GM12878 (cell line): ENCODE measurements around the gene GRIK4. TPM values are rescaled to one million over a fixed set of nuclear protein-coding genes. Genes with fewer than 3 reads are reported as not detected.

Experiments used
- ATAC-seq: fragments of 200-7000 bp; cut with Tn5 transposase; 3 replicates; pipeline ENCODE4 v1.9.1; 2020; ENCODE audit warnings: mild to moderate bottlenecking, moderate library complexity
- BruUV-seq: library from RNA; stranded (reverse); fragments of 400-500 nt; replicated peaks from 2 replicates; lab custom pipeline; 2021; lab: Mats Ljungman, UMichigan
- CTCF ChIA-PET: fragments of 300-600 bp; sonication (Branson Sonifier 250); formaldehyde crosslinking; extraction: SDS; loops from one replicate; lab custom pipeline; 2021; ENCODE audit warnings: inconsistent platforms; lab: Yijun Ruan, JAX
- POLR2A ChIA-PET: fragments of 350-600 bp; formaldehyde crosslinking; extraction: SDS; loops from one replicate; lab custom pipeline; 2021; ENCODE audit warnings: inconsistent platforms; lab: Charles Lee
- RAD21 ChIA-PET: fragments of 300-600 bp; sonication (Branson Sonifier 250); formaldehyde crosslinking; loops from one replicate; lab custom pipeline; 2023; ENCODE audit warnings: antibody characterized with exemption; ENCODE audit not compliant: unreplicated experiment; lab: Charles Lee
- SMC1A ChIA-PET: fragments of 300-600 bp; sonication (Branson Sonifier 250); formaldehyde crosslinking; loops from one replicate; lab custom pipeline; 2023; ENCODE audit not compliant: unreplicated experiment, uncharacterized antibody; lab: Charles Lee
- DNase-seq: peaks from one replicate; pipeline ENCODE4 v3.0.0-alpha.2; 2011; ENCODE audit warnings: low read depth, low spot score
- FAIRE-seq: peaks from 3 replicates; lab custom pipeline; 2011; peaks lifted over from hg19 to GRCh38; lab: Jason Lieb, UNC
- H2AFZ ChIP-seq: 2 replicates; pipeline ENCODE4 v1.6.0; 2011; ENCODE audit warnings: low read depth, low read length, control low read depth; ENCODE audit not compliant: control insufficient read depth
- H3K27ac ChIP-seq: 2 replicates; pipeline ENCODE4 v1.5.1; 2011; ENCODE audit warnings: control low read depth; ENCODE audit not compliant: control insufficient read depth, insufficient read depth
- H3K27me3 ChIP-seq, 2 experiments: replicated peaks in 1 of 2; 2 replicates each; pipeline versions ENCODE4 v1.6.0 to v1.6.1; 2011; ENCODE audit warnings: low read length in 1 of 2; ENCODE audit not compliant: control insufficient read depth in 2 of 2, insufficient read depth in 2 of 2
- H3K36me3 ChIP-seq, 2 experiments: 2 replicates each; pipeline ENCODE4 v1.5.1; 2011; ENCODE audit warnings: low read length in 1 of 2; ENCODE audit not compliant: control insufficient read depth in 2 of 2, insufficient read depth in 2 of 2
- H3K4me1 ChIP-seq: 2 replicates; pipeline ENCODE4 v1.6.1; 2011; ENCODE audit warnings: mild to moderate bottlenecking, low read length, moderate library complexity, mixed read lengths; ENCODE audit not compliant: control insufficient read depth, insufficient read depth
- H3K4me2 ChIP-seq: 2 replicates; pipeline ENCODE4 v1.6.0; 2011; ENCODE audit warnings: control low read depth; ENCODE audit not compliant: control insufficient read depth, insufficient read depth
- H3K4me3 ChIP-seq: fragments of 200-600 bp; sonication (generic); 2 replicates; pipeline ENCODE4 v1.5.1; 2016
- H3K79me2 ChIP-seq: 2 replicates; pipeline ENCODE4 v1.6.0; 2011; ENCODE audit warnings: low read length; ENCODE audit not compliant: control insufficient read depth, insufficient read depth
- H3K9ac ChIP-seq: 2 replicates; pipeline ENCODE4 v1.8.0; 2011; ENCODE audit warnings: low read length, control low read depth, mixed read lengths; ENCODE audit not compliant: control insufficient read depth, insufficient read depth
- H3K9me3 ChIP-seq: replicated peaks from 3 replicates; pipeline ENCODE4 v1.5.1; 2011; ENCODE audit warnings: mild to moderate bottlenecking, low read length; ENCODE audit not compliant: control insufficient read depth, insufficient read depth
- H4K20me1 ChIP-seq: 2 replicates; pipeline ENCODE4 v1.6.0; 2011; ENCODE audit not compliant: control insufficient read depth, insufficient read depth
- BHLHE40 ChIP-seq, 2 experiments: fragments of 450-650 bp in 1 of 2; IDR thresholded peaks; 2 replicates each; pipeline ENCODE4 v1.6.1; 2011 to 2017; ENCODE audit warnings: low read depth in 2 of 2, borderline replicate concordance in 1 of 2, improper control_type of control experiment in 1 of 2, low read length in 1 of 2, mild to moderate bottlenecking in 1 of 2
- CHD4 ChIP-seq: fragments of 200-600 bp; sonication (generic); IDR thresholded peaks from 2 replicates; pipeline ENCODE4 v1.6.1; 2016; ENCODE audit warnings: mild to moderate bottlenecking
- ESRRA ChIP-seq: IDR thresholded peaks from 2 replicates; pipeline ENCODE4 v1.6.1; 2012; ENCODE audit warnings: mild to moderate bottlenecking, low read length, improper control_type of control experiment
- FOXK2 ChIP-seq: fragments of 450-650 bp; IDR thresholded peaks from 2 replicates; pipeline ENCODE4 v1.6.1; 2017; ENCODE audit warnings: mild to moderate bottlenecking, moderate library complexity
- HDGF ChIP-seq: fragments of 450-650 bp; IDR thresholded peaks from 2 replicates; pipeline ENCODE4 v1.6.1; 2016; ENCODE audit warnings: antibody characterized with exemption
- JUNB ChIP-seq: IDR thresholded peaks from 2 replicates; pipeline ENCODE4 v1.6.1; 2016; ENCODE audit warnings: antibody characterized with exemption, mild to moderate bottlenecking
- KDM1A ChIP-seq: fragments of 200-600 bp; sonication (generic); IDR thresholded peaks from 2 replicates; pipeline ENCODE4 v1.6.1; 2016; ENCODE audit warnings: borderline replicate concordance
- NRF1 ChIP-seq: conservative IDR thresholded peaks from 2 replicates; pipeline ENCODE4 v1.6.1; 2011; ENCODE audit warnings: mild to moderate bottlenecking, low read depth, low read length, improper control_type of control experiment
- POLR2AphosphoS2 ChIP-seq: IDR thresholded peaks from 2 replicates; pipeline ENCODE4 v1.6.1; 2011; ENCODE audit warnings: low read depth, mild to moderate bottlenecking, low read length, improper control_type of control experiment, moderate library complexity
- SP1 ChIP-seq: IDR thresholded peaks from one replicate; pipeline ENCODE4 v1.6.1; 2011; ENCODE audit warnings: low read depth, low read length
- SREBF2 ChIP-seq: IDR thresholded peaks from 2 replicates; pipeline ENCODE4 v1.6.1; 2012; ENCODE audit warnings: mild to moderate bottlenecking, low read length
- WGBS: methylation state at CpG from one replicate; pipeline ENCODE4 v1.1.6; 2016; ENCODE audit warnings: low lambda C conversion rate; ENCODE audit not compliant: insufficient replicate concordance, insufficient coverage; ENCODE audit errors: missing lambda C conversion rate; 5-methylcytosine and 5-hydroxymethylcytosine counted together
- in situ Hi-C: fragments of 300-500 bp; cut with MboI; formaldehyde crosslinking; loops from 9 replicates; pipeline ENCODE4 v1.14.3; 2018; ENCODE audit warnings: mixed read lengths
- intact Hi-C: fragments of 100-400 bp; cut with micrococcal nuclease; formaldehyde crosslinking; loops from one replicate; pipeline ENCODE4 v1.14.2; 2022; ENCODE audit not compliant: unreplicated experiment
- polyA plus RNA-seq, 11 experiments: library from polyadenylated mRNA; depleted of rRNA in 4 of 11; unstranded in 6 of 11; stranded (reverse) in 5 of 11; fragments of >200 nt; fragmentation: Nextera tagmentation in 4 of 11; fragmentation: Illumina TruSeq in 1 of 11; extraction: Ambion mirVana in 4 of 11; extraction: Trizol in 1 of 11; gene quantifications; 1 replicate in 1 of 11; 2 replicates in 10 of 11; pipeline versions ENCODE4 v1.2.1 to v1.2.3, GENCODE V29; 2011 to 2016; ENCODE audit warnings: inconsistent platforms in 2 of 11, missing spikeins in 2 of 11, low read depth in 1 of 11
- total RNA-seq, 4 experiments: library from RNA; depleted of rRNA in 3 of 4; stranded (reverse); fragments of >200 nt in 3 of 4; fragmentation: Illumina TruSeq in 1 of 4; extraction: Trizol in 1 of 4; gene quantifications; 2 replicates each; pipeline versions ENCODE4 v1.2.1 to v1.2.3, GENCODE V29; 2013 to 2021
- TF ChIP-seq, protein P1 (sequence below): fragments of 450-650 bp; IDR thresholded peaks from 2 replicates; pipeline ENCODE4 v1.6.1; 2018; ENCODE audit warnings: borderline replicate concordance, mild to moderate bottlenecking; ENCODE audit not compliant: partially characterized antibody
- TF ChIP-seq, protein P2 (sequence below): IDR thresholded peaks from 2 replicates; pipeline ENCODE4 v1.6.1; 2012; ENCODE audit warnings: mild to moderate bottlenecking, low read depth, low read length

GRIK4 gene
- total and polyA plus RNA-seq, 10 of the 15 experiments (the other 5 are each of a cell fraction or from before 2014, with no cell fraction given), result 0.33 to 3.6 (median 0.72) TPM

DNA sequence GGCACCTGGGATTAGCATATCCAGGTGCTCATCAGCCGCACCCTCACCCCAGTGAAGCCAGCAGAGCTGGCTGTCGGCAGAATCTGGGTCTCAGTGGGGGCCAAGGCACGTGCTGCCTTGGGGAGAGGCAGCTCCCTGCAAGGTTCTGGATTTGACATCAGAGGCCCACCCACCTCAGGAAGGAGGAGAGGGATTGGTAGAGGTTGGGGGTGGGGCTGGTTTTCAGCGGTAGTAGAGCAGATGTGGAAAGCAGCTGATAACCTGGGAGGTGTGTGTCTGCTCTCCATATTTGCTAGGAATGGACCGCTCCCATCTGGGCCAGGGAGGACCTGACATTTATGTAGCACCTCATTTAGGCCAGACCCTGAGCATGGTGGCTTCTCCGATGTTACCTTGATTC, 147.5 kb downstream of the GRIK4 start:
- ATAC-seq (no peak), FAIRE-seq (no peak), DNase-seq (no peak)
- Histone ChIP-seq H3K27me3 (no peaks in the 10 kb centered on the region), H2AFZ (no peak overlapping the region), H3K9ac (no peak overlapping the region), H3K9me3 (no peaks in the 10 kb centered on the region), H3K79me2 (no peaks in the 10 kb centered on the region), H4K20me1 (no peaks in the 10 kb centered on the region), H3K4me3 (no peak overlapping the region), H3K27ac (no peak overlapping the region), H3K4me2 (no peak overlapping the region), H3K36me3 (no peaks in the 10 kb centered on the region; a peak in 1 of 4 replicates), H3K4me1 (peaks cover 37% of the 10 kb centered on the region)
- no TSS peak for BruUV-seq
- intact Hi-C loops (loop anchor here (5.0 kb wide), 1 partner anchor 53 kb away; no protein-coding TSS in a partner anchor), in situ Hi-C loops (no loop called here)
- SMC1A ChIA-PET, result interaction anchor here (0.8 to 6.6 kb wide), 6 partner anchors 16 to 150 kb away, joined by 3 to 36 read pairs (median 16); no protein-coding TSS in a partner anchor
- RAD21 ChIA-PET, result interaction anchor here (0.6 to 5.1 kb wide), 4 partner anchors 26 to 269 kb away, joined by 3 to 38 read pairs (median 12); no protein-coding TSS in a partner anchor
- POLR2A ChIA-PET, result interaction anchor here (0.7 kb wide), 1 partner anchor 96 kb away, joined by 3 read pairs; no protein-coding TSS in a partner anchor
- no peak for TF ChIP-seq FOXK2
- no peak for TF ChIP-seq JUNB
- no peak for TF ChIP-seq POLR2AphosphoS2
- no peak for TF ChIP-seq SP1
- no peak for TF ChIP-seq SREBF2
- TF ChIP-seq NRF1, result no peak
- TF ChIP-seq BHLHE40 (IDR thresholded peaks at IDR 0.05; ENCODE audit: borderline replicate concordance in 1 of 2, low read depth in 2 of 2, low read length in 1 of 2), result no peak
- TF ChIP-seq CHD4, result no peak
- TF ChIP-seq, protein P1, sequence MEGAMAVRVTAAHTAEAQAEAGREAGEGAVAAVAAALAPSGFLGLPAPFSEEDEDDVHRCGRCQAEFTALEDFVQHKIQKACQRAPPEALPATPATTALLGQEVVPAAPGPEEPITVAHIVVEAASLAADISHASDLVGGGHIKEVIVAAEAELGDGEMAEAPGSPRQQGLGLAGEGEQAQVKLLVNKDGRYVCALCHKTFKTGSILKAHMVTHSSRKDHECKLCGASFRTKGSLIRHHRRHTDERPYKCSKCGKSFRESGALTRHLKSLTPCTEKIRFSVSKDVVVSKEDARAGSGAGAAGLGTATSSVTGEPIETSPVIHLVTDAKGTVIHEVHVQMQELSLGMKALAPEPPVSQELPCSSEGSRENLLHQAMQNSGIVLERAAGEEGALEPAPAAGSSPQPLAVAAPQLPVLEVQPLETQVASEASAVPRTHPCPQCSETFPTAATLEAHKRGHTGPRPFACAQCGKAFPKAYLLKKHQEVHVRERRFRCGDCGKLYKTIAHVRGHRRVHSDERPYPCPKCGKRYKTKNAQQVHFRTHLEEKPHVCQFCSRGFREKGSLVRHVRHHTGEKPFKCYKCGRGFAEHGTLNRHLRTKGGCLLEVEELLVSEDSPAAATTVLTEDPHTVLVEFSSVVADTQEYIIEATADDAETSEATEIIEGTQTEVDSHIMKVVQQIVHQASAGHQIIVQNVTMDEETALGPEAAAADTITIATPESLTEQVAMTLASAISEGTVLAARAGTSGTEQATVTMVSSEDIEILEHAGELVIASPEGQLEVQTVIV, result no peak
- TF ChIP-seq KDM1A, result no peak
- TF ChIP-seq, protein P2, sequence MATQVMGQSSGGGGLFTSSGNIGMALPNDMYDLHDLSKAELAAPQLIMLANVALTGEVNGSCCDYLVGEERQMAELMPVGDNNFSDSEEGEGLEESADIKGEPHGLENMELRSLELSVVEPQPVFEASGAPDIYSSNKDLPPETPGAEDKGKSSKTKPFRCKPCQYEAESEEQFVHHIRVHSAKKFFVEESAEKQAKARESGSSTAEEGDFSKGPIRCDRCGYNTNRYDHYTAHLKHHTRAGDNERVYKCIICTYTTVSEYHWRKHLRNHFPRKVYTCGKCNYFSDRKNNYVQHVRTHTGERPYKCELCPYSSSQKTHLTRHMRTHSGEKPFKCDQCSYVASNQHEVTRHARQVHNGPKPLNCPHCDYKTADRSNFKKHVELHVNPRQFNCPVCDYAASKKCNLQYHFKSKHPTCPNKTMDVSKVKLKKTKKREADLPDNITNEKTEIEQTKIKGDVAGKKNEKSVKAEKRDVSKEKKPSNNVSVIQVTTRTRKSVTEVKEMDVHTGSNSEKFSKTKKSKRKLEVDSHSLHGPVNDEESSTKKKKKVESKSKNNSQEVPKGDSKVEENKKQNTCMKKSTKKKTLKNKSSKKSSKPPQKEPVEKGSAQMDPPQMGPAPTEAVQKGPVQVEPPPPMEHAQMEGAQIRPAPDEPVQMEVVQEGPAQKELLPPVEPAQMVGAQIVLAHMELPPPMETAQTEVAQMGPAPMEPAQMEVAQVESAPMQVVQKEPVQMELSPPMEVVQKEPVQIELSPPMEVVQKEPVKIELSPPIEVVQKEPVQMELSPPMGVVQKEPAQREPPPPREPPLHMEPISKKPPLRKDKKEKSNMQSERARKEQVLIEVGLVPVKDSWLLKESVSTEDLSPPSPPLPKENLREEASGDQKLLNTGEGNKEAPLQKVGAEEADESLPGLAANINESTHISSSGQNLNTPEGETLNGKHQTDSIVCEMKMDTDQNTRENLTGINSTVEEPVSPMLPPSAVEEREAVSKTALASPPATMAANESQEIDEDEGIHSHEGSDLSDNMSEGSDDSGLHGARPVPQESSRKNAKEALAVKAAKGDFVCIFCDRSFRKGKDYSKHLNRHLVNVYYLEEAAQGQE, result no peak
- no peak for TF ChIP-seq HDGF
- no peak for TF ChIP-seq ESRRA
- CTCF ChIA-PET, result interaction anchor here (0.8 to 9.0 kb wide), 8 partner anchors 9 to 292 kb away, joined by 3 to 111 read pairs (median 4); no protein-coding TSS in a partner anchor
- 89% methylated on average over 6 of the region's 6 CpGs for WGBS
